DMS153 treated with DMSO at 0.1 percent for 48 hours (cell line): Measurements from ENCODE around the gene CNKSR3.

Source experiments
- DNase-seq: peaks from one replicate; lab custom pipeline; 2025; ENCODE audit not compliant: unreplicated experiment; lab: John Stamatoyannopoulos, UW

CNKSR3 gene

GRCh38 chr6:154479771-154480639 is 30.5 kb downstream of the CNKSR3 start:
- no peak for DNase-seq

GRCh38 chr6:154479351-154479769 is 31.1 kb downstream of the CNKSR3 start:
- DNase-seq = no peak

DNA sequence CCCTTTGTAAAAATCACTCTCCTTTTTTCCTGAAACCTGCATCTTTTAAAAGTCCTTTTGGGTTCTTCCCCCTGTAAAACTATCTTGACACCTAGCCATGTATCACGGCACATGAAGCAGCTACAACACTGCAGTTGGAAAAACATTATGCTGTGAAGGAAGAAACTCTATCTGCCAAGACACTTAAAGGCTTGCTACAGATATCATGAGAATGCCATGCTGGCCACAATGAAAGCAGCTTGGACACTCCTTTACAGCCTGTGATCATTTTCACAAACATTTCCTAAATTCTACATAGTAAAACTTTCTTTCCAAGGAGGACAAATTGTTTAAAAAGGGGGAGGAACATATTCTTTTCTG is 31.8 kb downstream of the CNKSR3 start:
- no peak for DNase-seq

DNA sequence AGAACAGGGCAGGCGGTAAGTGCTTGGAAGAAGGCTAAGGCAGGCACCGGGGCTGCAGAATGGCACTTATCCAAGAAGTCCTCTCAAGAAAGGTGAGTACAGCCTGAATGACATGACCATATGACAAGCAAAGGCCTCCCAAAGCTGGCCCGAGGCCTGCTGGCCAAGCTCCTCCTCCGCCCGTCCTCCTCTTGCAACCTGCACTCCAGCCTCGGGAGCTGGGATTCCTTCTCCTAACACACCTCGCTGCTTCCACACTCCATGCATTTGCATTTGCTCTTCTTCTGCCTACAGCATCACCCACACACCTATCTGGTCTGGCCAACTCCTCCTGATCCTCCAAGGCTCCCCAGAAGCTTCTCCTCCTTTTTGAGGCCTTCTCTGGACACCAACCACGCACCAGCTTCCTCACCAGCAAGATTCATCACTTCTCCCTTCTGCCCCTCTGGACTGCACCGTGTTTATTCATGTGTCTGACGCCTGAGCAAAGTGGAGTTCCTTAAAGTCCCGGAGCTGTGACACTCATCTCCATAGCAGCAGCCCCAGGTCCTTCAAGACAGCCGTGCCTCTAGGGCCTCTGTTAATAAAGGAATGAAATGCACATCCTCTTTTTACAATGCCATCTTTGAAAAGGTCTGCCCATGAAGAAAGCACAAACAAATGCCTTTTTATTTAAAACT is 32.3 kb downstream of the CNKSR3 start:
- DNase-seq = no peak

- no peak for DNase-seq
Observed at GRCh38 chr6:154476494-154476893, 34.0 kb downstream of the CNKSR3 start.

GRCh38 chr6:154474648-154475428 is 35.6 kb downstream of the CNKSR3 start:
- DNase-seq = no peak

DNA sequence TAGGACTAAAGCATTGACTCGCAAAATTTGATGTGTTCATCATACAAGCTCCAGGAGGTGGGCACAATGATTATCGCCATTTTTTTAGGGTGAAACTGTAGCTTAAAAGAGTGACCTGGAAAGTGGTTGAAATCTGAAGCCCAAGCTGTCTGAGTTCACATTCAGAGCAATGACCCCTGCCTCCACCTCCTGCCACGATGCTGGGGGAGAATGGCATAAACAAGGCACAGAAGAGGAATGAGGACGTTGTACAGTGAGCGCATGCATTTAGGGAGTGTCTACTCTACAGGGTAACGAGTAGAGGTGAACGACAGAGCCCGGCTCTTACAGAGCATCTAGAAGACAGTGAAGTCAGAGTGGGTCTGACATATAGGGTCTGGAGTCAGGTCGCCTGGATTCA is 37.2 kb downstream of the CNKSR3 start:
- DNase-seq = no peak

DNA sequence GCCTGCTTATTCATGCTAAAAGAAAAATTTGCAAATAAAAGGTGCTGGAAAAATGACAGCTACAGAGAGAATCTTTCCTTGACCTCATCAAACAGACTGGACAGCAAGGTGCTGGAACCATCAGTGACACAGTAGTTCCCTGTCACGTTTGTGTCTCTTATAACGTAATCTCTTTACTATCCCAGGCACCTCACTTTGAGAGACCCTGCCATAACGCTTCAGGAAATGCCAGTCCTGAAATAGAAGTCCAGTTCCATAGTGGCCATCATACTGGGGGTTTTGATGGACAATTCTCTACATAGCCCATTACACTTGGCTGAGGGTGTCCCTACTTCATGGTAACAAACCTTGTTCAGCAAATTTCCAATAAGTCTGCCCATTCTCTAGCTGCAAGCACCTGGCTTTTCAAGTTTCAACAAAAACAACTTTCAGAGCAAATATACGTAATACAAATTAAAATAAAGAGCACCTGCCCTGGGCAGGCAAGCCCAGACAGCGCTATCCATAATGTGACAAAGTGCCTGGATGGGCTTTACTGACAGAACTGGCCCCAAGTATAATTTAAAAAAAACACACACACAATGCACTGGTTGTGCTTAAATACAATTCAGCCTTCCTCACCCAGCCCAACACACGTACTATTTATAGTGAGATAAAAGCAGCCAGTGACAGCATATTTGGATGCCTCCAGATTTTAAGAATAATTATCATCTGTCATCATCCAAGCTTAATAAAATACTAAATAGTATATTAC is 38.7 kb downstream of the CNKSR3 start:
- peak; percentile 97 for DNase-seq

- no peak for DNase-seq
Observed at GRCh38 chr6:154469306-154469935, 41.1 kb downstream of the CNKSR3 start.

DNA sequence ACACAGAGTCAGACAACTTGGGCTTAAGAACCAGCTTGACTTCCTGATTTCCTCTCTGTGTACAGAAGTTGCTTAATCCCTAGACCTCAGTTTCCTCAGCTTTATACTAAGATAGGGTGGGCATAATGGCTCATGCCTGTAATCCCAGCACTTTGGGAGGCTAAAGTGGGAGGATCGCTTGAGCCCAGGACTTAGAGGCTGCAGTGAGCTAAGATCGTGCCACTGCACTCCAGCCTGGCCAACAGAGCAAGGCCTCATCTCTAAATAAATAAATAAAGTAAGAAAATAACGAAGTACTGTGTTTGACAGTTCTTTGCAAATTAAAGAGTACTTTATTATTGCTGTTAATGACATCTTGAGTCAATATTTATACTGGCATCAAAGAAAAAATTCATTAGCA is 41.7 kb downstream of the CNKSR3 start:
- DNase-seq = no peak

GRCh38 chr6:154466971-154467679 is 43.4 kb downstream of the CNKSR3 start:
- no peak for DNase-seq

DNA sequence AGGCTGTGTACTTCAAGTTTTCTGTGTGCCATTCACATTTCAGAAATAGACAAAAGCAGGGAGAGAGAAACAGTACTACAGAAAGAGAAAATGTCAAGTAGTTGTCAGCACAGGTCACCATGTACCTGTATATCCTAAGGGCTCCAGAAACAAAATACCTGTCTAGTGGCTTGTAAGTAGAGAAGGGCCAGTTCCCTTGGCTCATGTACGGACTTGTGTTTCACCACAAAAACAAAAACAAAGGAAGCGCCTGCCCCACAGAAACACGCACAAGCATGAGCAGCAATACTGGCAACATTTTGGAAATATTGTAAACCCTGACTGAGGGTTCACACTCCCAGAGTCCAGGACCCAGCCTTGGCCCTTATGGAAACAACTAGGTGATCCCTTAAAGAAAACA is 44.3 kb downstream of the CNKSR3 start:
- peak; percentile 50 for DNase-seq

GRCh38 chr6:154463573-154464419 is 46.7 kb downstream of the CNKSR3 start:
- no peak for DNase-seq

DNA sequence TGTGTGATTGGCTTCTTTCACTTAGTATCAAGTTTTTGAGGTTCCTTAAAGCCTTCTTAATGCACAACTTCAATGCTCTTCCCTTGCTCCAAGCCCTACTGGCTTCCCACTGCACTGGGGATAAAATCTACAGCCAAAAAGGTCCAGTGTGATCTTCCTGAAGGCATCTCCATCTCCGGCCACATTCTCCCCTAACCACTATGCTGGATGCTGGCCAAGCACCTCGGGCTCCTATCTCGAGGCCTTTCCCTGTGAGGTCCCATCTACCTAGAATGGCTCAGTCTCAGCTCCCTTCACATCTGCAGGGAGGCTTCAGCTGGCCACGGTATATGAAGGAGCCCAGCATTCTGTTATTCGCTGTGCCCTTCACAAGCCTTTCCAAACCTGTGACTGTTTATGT is 48.1 kb downstream of the CNKSR3 start:
- no peak for DNase-seq

GRCh38 chr6:154461348-154461747 is 49.1 kb downstream of the CNKSR3 start:
- DNase-seq = no peak

DNA sequence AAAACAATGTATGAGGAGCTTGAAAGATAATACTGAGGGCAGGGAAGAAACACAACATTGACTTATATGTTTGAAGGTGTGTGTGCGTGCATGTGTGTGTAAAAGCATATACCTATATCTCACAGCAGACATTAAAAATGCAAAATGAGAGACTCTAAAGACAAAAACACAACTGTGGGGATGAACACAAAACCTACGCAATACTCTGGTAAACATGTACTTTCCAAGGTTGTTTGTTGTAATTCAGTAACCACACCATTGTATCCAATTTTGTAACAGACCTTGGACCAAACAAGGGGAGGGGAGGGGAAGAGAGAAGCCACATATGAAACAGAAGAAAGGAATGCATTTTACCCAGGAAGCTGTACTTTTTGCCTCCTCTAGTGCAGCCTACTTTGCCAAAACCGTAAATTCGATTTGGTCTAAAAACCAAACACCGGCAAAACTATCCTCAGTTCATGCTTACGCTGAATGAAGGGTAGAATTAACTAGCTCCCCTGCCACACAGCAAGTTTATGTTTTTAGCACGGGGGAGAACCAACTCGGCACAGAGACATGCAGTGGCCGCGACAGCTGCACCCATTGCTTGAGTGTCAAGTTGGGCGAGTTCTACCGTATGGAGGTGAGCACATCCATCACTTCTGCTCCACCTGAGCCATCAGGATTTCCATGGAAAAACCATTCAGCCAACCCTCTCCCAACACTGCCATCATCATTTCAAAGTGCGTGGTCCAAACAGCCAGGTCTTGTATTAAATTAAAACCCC is 50.0 kb downstream of the CNKSR3 start:
- DNase-seq = no peak

DNA sequence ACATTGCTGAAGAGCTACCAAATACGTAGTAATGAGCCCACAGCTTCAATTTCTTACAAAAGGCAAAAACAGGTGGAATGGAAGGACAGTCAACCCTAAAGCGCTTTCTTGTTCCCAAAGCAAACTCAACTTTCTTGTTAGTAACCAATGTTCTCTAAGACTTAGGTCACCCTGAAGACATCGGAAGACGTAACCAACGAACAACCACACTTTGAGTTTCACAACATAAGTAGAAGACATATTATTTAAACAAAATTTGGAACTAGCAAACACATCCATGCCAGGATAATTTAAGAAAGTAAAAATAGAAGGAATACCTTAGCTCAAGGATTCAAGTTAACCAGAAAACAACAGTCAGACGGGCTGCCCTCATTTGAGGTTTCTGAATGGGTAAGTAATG is 51.0 kb downstream of the CNKSR3 start:
- DNase-seq = no peak
